Lower leg skin (tissue), 4 donors: ENCODE measurements around the gene CHD8. TPM values are rescaled to one million over a fixed set of nuclear protein-coding genes. Genes with fewer than 3 reads are reported as not detected.
A peak's percentile ranks its signal among the peaks of the same experiment; 100 is the strongest.

Source experiments
- DNase-seq, 2 donors: peaks; one replicate each; pipeline ENCODE4 v3.0.0-alpha.2; 2019; ENCODE audit warnings: low spot score in 2 of 2
- H3K4me3 ChIP-seq: fragments of 200-600 bp; sonication (generic); 2 replicates; pipeline ENCODE4 v1.5.1; 2017; ENCODE audit warnings: mild to moderate bottlenecking, low read depth; ENCODE audit not compliant: poor library complexity, severe bottlenecking
- CTCF ChIP-seq, 3 donors: fragments of 450-650 bp; IDR thresholded peaks; one replicate each; pipeline ENCODE4 v1.5.1; 2016; ENCODE audit warnings: antibody characterized with exemption in 3 of 3, mild to moderate bottlenecking in 3 of 3, moderate library complexity in 2 of 3
- POLR2A ChIP-seq, 2 donors: fragments of 450-650 bp; IDR thresholded peaks; one replicate each; pipeline ENCODE4 v1.6.1; 2016 to 2017; ENCODE audit warnings: antibody characterized with exemption in 2 of 2, mild to moderate bottlenecking in 1 of 2, moderate library complexity in 1 of 2
- WGBS, 2 donors: methylation state at CpG; one replicate each; pipeline ENCODE4 v1.1.5; 2018; 5-methylcytosine and 5-hydroxymethylcytosine counted together
- intact Hi-C: fragments of 100-400 bp; cut with DNase I; formaldehyde crosslinking; loops from one replicate; pipeline ENCODE4 v1.15.0; 2023; ENCODE audit warnings: low total_unique reads
- total RNA-seq, 4 donors: library from RNA; depleted of rRNA; stranded (reverse); fragments of >200 nt; gene quantifications; one replicate each; pipeline ENCODE4 v1.1.0, GENCODE V29; 2016

CHD8 gene
- total RNA-seq, 4 donors from 2014 or later = 78.4 to 98.6 (median 97.0) TPM

- intact Hi-C loops = no loop called here
- no peak overlapping the region for H3K4me3 ChIP-seq
- TF ChIP-seq POLR2A (IDR thresholded peaks at IDR 0.05) (no peak), CTCF (IDR thresholded peaks at IDR 0.05) (no peak)
- WGBS, 2 donors = 88 to 92% methylated on average over 7 of the region's 7 CpGs
- peak in 1 of 2 donors; percentile 19 for DNase-seq
These were observed 70.6 kb downstream of the CHD8 start for GRCh38 chr14:21385188-21385904.

DNA sequence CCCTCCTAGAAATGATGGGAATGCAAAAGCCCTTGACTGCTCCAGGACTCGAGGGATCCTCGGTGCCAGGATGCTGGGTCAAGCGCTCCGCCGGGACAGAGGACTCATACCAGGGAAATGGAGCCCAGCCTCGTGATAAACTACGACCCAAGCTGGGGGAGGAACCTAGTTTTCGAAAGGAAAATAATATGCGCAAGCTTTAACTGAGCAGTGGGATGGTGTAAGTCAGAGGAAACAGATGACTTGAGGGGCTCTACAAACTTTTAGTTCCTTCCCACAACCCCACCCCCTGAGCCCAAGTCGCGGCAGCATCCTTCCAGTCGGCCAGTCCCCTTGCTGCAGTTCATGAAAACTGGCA is 71.5 kb downstream of the CHD8 start:
- intact Hi-C loops = no loop called here
- peak overlapping the region; percentile 71 for H3K4me3 ChIP-seq
- DNase-seq = no peak
- TF ChIP-seq CTCF (IDR thresholded peaks at IDR 0.05) (no peak), POLR2A (IDR thresholded peaks at IDR 0.05) (no peak)
- WGBS, 2 donors = 0 to 2% methylated on average over 12 of the region's 12 CpGs

DNA sequence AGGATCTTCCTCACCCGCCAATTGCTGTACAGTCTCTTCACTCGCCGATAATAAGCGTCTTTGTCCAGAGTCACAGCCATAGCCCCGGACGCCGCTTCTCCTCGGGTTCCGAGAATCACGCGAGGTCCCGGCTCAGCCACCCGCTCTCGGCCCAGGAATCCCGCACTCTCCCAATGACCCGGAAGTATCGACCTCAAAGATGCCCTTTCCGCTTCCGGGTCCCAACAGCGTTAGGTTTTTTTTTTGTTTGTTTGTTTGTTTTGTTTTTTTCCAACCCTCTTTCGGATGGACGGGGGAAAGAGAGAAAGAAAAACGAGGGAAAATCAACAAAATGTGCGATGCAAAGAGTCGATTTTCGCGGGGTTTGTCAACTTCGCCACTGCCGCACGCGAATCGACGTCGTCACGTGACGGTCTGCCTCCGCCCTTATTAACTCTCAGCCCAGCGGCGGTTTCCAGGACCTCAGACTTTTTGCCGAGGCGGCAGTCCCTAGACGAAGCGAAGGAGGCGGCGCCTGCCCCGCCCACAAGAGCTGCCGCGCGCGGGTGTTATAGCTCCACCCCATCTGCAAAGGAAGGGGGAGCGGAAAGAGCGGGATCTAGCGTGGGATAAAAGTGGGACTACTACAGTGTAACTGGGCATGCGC is 72.0 kb downstream of the CHD8 start, which contains the start of gene SUPT16H:
Gene SUPT16H (minus strand): TSS at position 172 of the 646 bp plus-strand sequence. CDS start 92 bp downstream, at position 80.
- peak; percentile 97 to 99 for DNase-seq
- intact Hi-C loops = no loop called here
- TF ChIP-seq CTCF (IDR thresholded peaks at IDR 0.05) = no peak
- no peak for TF ChIP-seq POLR2A (IDR thresholded peaks at IDR 0.05)
- H3K4me3 ChIP-seq = peak within 1 kb of the TSS; percentile 71
- 0% methylated on average over 54 of the region's 54 CpGs for WGBS, 2 donors

DNA sequence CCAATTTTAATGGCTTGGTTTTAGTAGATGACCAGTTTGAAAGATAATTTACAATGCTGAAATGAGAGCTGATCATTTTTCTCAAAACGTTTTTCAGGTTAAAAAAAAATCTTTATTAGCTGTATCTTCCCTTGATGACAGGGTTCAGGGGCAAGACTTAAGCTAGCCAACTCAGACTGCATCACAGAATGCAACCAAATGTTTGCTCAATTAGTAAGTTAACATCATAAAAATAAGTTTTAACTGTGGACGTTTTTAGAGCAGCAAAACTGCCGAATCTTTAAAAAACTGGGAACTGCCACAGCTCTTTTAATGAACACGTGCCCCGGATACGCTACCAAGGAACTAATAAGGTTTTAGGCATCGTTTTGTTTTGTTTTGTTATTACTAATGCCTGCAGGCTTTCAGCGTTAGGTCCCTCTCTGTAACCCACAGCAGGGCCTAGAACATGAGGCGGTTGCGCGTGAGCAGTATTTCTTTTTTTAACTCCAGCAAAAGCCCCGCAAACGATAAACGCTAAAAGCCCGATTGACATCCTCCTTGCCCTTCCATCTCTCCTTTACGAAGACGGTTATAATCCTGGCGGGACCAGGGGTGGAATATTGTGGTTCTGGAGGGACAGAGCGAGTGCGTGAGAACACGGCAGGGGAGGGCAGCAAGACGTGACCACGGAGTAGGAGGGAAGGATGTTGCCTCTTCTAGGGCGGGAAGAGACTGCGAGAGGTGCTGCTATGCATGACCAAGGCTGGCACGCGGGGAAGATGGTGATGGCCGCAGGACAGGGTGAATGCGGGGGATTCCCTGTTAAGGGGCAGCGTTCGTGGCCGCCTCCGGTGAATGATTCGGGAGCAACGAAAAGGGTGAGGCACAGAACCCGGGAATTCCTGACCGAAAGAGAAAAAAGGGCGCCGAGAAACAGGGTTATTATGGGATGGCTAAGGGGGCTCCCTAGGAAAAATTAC is 72.8 kb downstream of the CHD8 start:
- WGBS, 2 donors = 0% methylated on average over 39 of the region's 39 CpGs
- H3K4me3 ChIP-seq = peak overlapping the region; percentile 71
- TF ChIP-seq POLR2A (IDR thresholded peaks at IDR 0.05) (no peak), CTCF (IDR thresholded peaks at IDR 0.05) (no peak)
- DNase-seq = peak; percentile 22 to 91
- intact Hi-C loops = no loop called here

GRCh38 chr14:21382095-21382494 is 73.8 kb downstream of the CHD8 start:
- intact Hi-C loops = no loop called here
- TF ChIP-seq POLR2A (IDR thresholded peaks at IDR 0.05) = no peak
- TF ChIP-seq CTCF (IDR thresholded peaks at IDR 0.05) = no peak
- H3K4me3 ChIP-seq = no peak overlapping the region
- no peak for DNase-seq
